OCI-LY3 (cell line): Measurements from ENCODE around the gene ID1.

Experiments
- CTCF ChIP-seq: fragments of 200-600, 300-600 bp; sonication (generic); IDR thresholded peaks from 2 replicates; pipeline ENCODE4 v1.5.1; 2014; ENCODE audit warnings: antibody characterized with exemption, low read length, low read depth
- EZH2phosphoT487 ChIP-seq: fragments of 200-600 bp; shearing (Covaris generic); IDR thresholded peaks from 2 replicates; pipeline ENCODE4 v1.6.1; 2018; ENCODE audit warnings: antibody characterized with exemption, mixed run types, low read depth

GRCh38 chr20:31562241-31562640, 42.8 kb upstream of the ID1 start:
- TF ChIP-seq CTCF (no peak), EZH2phosphoT487 (no peak)
